Neural cell (in vitro differentiated cells): Measurements from ENCODE around the gene KDF1. TPM values are rescaled to one million over a fixed set of nuclear protein-coding genes. Genes with fewer than 3 reads are reported as not detected.

Experiments used
- H2AFZ ChIP-seq: fragments of 200-600, 300-800 bp; sonication (generic), shearing (Covaris generic); 2 replicates; pipeline ENCODE4 v1.6.0; 2014; ENCODE audit warnings: low read depth, mild to moderate bottlenecking, antibody characterized with exemption, low read length, moderate library complexity
- H3F3A ChIP-seq: fragments of 200-600 bp; shearing (Covaris generic); 2 replicates; pipeline ENCODE4 v1.6.1; 2016; ENCODE audit warnings: mild to moderate bottlenecking, moderate library complexity, mixed read lengths, antibody characterized with exemption, low read length; ENCODE audit not compliant: insufficient read depth, poor library complexity, severe bottlenecking
- H3K27ac ChIP-seq: fragments of 200-600, 300-800 bp; sonication (generic), shearing (Covaris generic); 2 replicates; pipeline ENCODE4 v1.5.1; 2014; ENCODE audit warnings: mild to moderate bottlenecking, low read length, moderate library complexity
- H3K27me3 ChIP-seq: fragments of 300-800, 200-600 bp; sonication (generic), shearing (Covaris generic); 2 replicates; pipeline ENCODE4 v1.6.0; 2014; ENCODE audit warnings: mild to moderate bottlenecking, low read depth, low read length, moderate library complexity; ENCODE audit not compliant: insufficient read depth
- H3K36me3 ChIP-seq: fragments of 300-800, 200-600 bp; sonication (generic), shearing (Covaris generic); 2 replicates; pipeline ENCODE4 v1.5.1; 2014; ENCODE audit warnings: mild to moderate bottlenecking, antibody characterized with exemption, low read length, moderate library complexity; ENCODE audit not compliant: insufficient read depth
- H3K4me2 ChIP-seq: fragments of 300-800, 200-600 bp; sonication (generic), shearing (Covaris generic); 2 replicates; pipeline ENCODE4 v1.6.0; 2014; ENCODE audit warnings: mild to moderate bottlenecking, low read length
- H3K4me3 ChIP-seq: fragments of 300-800, 200-600 bp; sonication (generic), shearing (Covaris generic); 2 replicates; pipeline ENCODE4 v1.5.1; 2014; ENCODE audit warnings: mild to moderate bottlenecking, low read length, moderate library complexity
- H3K79me2 ChIP-seq: fragments of 200-600 bp; shearing (Covaris generic); replicated peaks from 2 replicates; pipeline ENCODE4 v1.6.0; 2014; ENCODE audit warnings: mild to moderate bottlenecking, low read length, moderate library complexity; ENCODE audit not compliant: insufficient read depth
- H3K9ac ChIP-seq: fragments of 300-800, 200-600 bp; sonication (generic), shearing (Covaris generic); 2 replicates; pipeline ENCODE4 v1.6.1; 2016; ENCODE audit warnings: mild to moderate bottlenecking, low read length, mixed read lengths
- H3K9me2 ChIP-seq: fragments of 200-600 bp; shearing (Covaris generic); 2 replicates; pipeline ENCODE4 v1.6.1; 2016; ENCODE audit warnings: mild to moderate bottlenecking, low read length, mixed read lengths; ENCODE audit not compliant: insufficient read depth
- H3K9me3 ChIP-seq: fragments of 200-600, 300-800 bp; sonication (generic), shearing (Covaris generic); 2 replicates; pipeline ENCODE4 v1.6.1; 2016; ENCODE audit warnings: mild to moderate bottlenecking, mixed run types, low read length, moderate library complexity, mixed read lengths
- H4K20me1 ChIP-seq: fragments of 200-600 bp; shearing (Covaris generic); 2 replicates; pipeline ENCODE4 v1.6.1; 2016; ENCODE audit warnings: mild to moderate bottlenecking, mixed run types; ENCODE audit not compliant: insufficient read depth
- EP300 ChIP-seq: fragments of 450-650 bp; conservative IDR thresholded peaks from 2 replicates; pipeline ENCODE4 v1.6.1; 2014; ENCODE audit warnings: antibody characterized with exemption, mild to moderate bottlenecking, moderate library complexity; ENCODE audit not compliant: poor library complexity, severe bottlenecking
- EZH2 ChIP-seq: fragments of 200-600, 300-800 bp; shearing (Covaris generic), sonication (generic); IDR thresholded peaks from 2 replicates; pipeline ENCODE4 v1.6.1; 2014; ENCODE audit warnings: antibody characterized with exemption, low read length, borderline replicate concordance, mild to moderate bottlenecking; ENCODE audit not compliant: insufficient read depth, poor library complexity, severe bottlenecking
- MXI1 ChIP-seq: fragments of 450-650 bp; conservative IDR thresholded peaks from 2 replicates; pipeline ENCODE4 v1.6.1; 2014; ENCODE audit warnings: antibody characterized with exemption, mild to moderate bottlenecking; ENCODE audit not compliant: poor library complexity, severe bottlenecking
- POLR2AphosphoS5 ChIP-seq: IDR thresholded peaks from 2 replicates; pipeline ENCODE4 v1.6.1; 2012
- RAD21 ChIP-seq: fragments of 450-650 bp; conservative IDR thresholded peaks from 2 replicates; pipeline ENCODE4 v1.6.1; 2014; ENCODE audit warnings: antibody characterized with exemption, mild to moderate bottlenecking, moderate library complexity
- REST ChIP-seq: IDR thresholded peaks from 2 replicates; pipeline ENCODE4 v1.6.1; 2012; ENCODE audit warnings: borderline replicate concordance
- SMC3 ChIP-seq: fragments of 450-650 bp; conservative IDR thresholded peaks from 2 replicates; pipeline ENCODE4 v1.6.1; 2014; ENCODE audit warnings: antibody characterized with exemption, mild to moderate bottlenecking, moderate library complexity; ENCODE audit not compliant: poor library complexity
- TAF1 ChIP-seq: IDR thresholded peaks from 2 replicates; pipeline ENCODE4 v1.6.1; 2012; ENCODE audit warnings: low read depth
- polyA plus RNA-seq: library from polyadenylated mRNA; depleted of rRNA; stranded (reverse); fragments of >200 nt; gene quantifications from 2 replicates; pipeline ENCODE4 v1.2.3, GENCODE V29; 2014
- TF ChIP-seq, protein P1 (sequence below): fragments of 450-650 bp; IDR thresholded peaks from 2 replicates; pipeline ENCODE4 v1.5.1; 2014; ENCODE audit warnings: antibody characterized with exemption, mild to moderate bottlenecking, moderate library complexity; ENCODE audit not compliant: poor library complexity, severe bottlenecking

Gene KDF1
- polyA plus RNA-seq, 1 donor from 2014 or later, result not detected

GRCh38 chr1:26972390-26972789 is 12.1 kb upstream of the KDF1 start:
- Histone ChIP-seq H3K27me3 (no peaks in the 10 kb centered on the region), H3K9ac (no peak overlapping the region), H2AFZ (no peak overlapping the region), H3K79me2 (no peaks in the 10 kb centered on the region), H3K9me3 (no peaks in the 10 kb centered on the region), H3K9me2 (no peaks in the 10 kb centered on the region), H3F3A (no peaks in the 10 kb centered on the region), H3K36me3 (no peaks in the 10 kb centered on the region), H4K20me1 (no peaks in the 10 kb centered on the region), H3K4me2 (no peak overlapping the region), H3K27ac (no peak overlapping the region), H3K4me3 (no peak overlapping the region)
- TF ChIP-seq EZH2 (no peak), TAF1 (no peak)

DNA sequence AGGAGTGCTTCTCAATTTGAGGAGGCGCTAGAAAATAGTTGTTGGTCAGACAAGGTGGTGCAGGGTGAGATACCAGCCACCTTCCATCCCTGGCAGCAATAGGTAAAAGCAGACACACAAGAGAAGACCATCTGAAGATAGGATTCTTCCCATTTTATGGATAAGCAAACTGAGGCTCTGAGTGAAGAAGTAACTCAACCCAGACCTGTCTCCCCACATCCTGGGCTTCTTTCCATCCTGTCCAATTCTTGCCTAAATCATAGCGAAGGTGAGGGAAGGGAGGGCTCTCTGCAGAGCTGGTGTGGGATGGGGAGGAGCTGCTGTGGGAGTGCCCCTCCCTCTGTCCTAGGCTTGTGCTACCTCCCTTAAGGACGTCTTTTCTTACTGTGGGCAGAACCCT is 11.3 kb upstream of the KDF1 start:
- no peak overlapping the region for H3K9ac ChIP-seq
- no peak overlapping the region for H3K4me3 ChIP-seq
- no peaks in the 10 kb centered on the region for H3K79me2 ChIP-seq
- no peaks in the 10 kb centered on the region for H3K9me3 ChIP-seq
- H3K36me3 ChIP-seq, result no peaks in the 10 kb centered on the region
- H3F3A ChIP-seq, result no peaks in the 10 kb centered on the region
- H3K27ac ChIP-seq, result no peak overlapping the region
- no peak overlapping the region for H2AFZ ChIP-seq
- H3K9me2 ChIP-seq, result no peaks in the 10 kb centered on the region
- H3K4me2 ChIP-seq, result no peak overlapping the region
- H3K27me3 ChIP-seq, result no peaks in the 10 kb centered on the region
- no peak for TF ChIP-seq EP300
- TF ChIP-seq, protein P1, sequence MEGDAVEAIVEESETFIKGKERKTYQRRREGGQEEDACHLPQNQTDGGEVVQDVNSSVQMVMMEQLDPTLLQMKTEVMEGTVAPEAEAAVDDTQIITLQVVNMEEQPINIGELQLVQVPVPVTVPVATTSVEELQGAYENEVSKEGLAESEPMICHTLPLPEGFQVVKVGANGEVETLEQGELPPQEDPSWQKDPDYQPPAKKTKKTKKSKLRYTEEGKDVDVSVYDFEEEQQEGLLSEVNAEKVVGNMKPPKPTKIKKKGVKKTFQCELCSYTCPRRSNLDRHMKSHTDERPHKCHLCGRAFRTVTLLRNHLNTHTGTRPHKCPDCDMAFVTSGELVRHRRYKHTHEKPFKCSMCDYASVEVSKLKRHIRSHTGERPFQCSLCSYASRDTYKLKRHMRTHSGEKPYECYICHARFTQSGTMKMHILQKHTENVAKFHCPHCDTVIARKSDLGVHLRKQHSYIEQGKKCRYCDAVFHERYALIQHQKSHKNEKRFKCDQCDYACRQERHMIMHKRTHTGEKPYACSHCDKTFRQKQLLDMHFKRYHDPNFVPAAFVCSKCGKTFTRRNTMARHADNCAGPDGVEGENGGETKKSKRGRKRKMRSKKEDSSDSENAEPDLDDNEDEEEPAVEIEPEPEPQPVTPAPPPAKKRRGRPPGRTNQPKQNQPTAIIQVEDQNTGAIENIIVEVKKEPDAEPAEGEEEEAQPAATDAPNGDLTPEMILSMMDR, result no peak
- no peak for TF ChIP-seq MXI1
- TF ChIP-seq SMC3, result no peak
- TF ChIP-seq REST, result no peak
- no peak for TF ChIP-seq EZH2
- TF ChIP-seq TAF1, result no peak
- TF ChIP-seq POLR2AphosphoS5, result no peak
- no peak for TF ChIP-seq RAD21
- H4K20me1 ChIP-seq, result no peaks in the 10 kb centered on the region

- no peaks in the 10 kb centered on the region for H3K9me3 ChIP-seq
- H3K9ac ChIP-seq, result no peak overlapping the region
- H3K4me2 ChIP-seq, result no peak overlapping the region
- no peaks in the 10 kb centered on the region for H3K27me3 ChIP-seq
- TF ChIP-seq, protein P1, result no peak
- TF ChIP-seq POLR2AphosphoS5 (no peak), SMC3 (no peak), REST (no peak), TAF1 (no peak), RAD21 (no peak), MXI1 (no peak), EP300 (no peak), EZH2 (no peak)
- H3K27ac ChIP-seq, result no peak overlapping the region
- H3K79me2 ChIP-seq, result no peaks in the 10 kb centered on the region
- H3K36me3 ChIP-seq, result no peaks in the 10 kb centered on the region
- H2AFZ ChIP-seq, result no peak overlapping the region
- no peak overlapping the region for H3K4me3 ChIP-seq
- H3F3A ChIP-seq, result no peaks in the 10 kb centered on the region
- no peaks in the 10 kb centered on the region for H3K9me2 ChIP-seq
- H4K20me1 ChIP-seq, result no peaks in the 10 kb centered on the region
Observed at GRCh38 chr1:26970810-26971209, 10.5 kb upstream of the KDF1 start.
